Measurements from ENCODE around the gene ITGA2B. TPM values are rescaled to one million over a fixed set of nuclear protein-coding genes. Genes with fewer than 3 reads are reported as not detected.
A peak's percentile ranks its signal among the peaks of the same experiment; 100 is the strongest.

ITGA2B gene
- total and polyA plus RNA-seq, 2 of the 13 experiments (the other 11 are each of a cell fraction or from before 2014, with no cell fraction given): 0.38 to 1.1 TPM

DNA sequence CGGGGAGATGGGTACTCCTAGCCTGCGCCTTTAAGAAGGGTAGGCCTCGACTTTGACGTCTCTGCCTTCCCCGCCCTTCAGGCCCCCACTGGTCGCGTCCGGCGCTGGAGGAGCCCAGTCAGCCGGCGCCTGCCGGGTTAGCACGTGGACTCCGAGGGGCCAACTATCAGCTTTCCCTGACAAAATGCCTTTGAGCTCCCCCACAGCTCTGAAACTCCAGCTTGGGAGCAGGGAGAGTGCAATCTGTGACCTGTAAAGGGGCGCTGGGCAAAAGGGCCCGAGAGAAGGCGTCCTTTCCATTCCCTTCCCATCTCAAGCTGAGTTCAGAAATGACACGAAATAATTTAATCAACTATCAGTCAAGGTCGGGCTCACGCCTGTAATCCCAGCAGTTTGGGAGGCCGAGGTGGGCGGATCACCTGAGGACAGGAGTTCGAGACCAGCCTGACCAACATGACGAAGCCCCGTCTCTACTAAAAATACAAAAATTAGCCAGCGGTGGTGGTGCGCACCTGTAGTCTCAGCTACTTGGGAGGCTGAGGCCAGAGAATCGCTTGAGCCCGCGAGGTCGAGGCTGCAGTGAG lies 62.5 kb downstream of the ITGA2B start (continued):
- no peak for TF ChIP-seq CBX2 (IDR thresholded peaks at IDR 0.05; ENCODE audit: low read depth, low read length)
- no peak for TF ChIP-seq CBX2 (CRISPR knock-in tag; IDR thresholded peaks at IDR 0.05; ENCODE audit: low read depth)
- TF ChIP-seq PCBP1 (IDR thresholded peaks at IDR 0.05; ENCODE audit: borderline replicate concordance, low read depth, low read length): peak; percentile 89; the same call in 1 of the 2 replicates
- TF ChIP-seq MLX (CRISPR knock-in tag; IDR thresholded peaks at IDR 0.05): peak; percentile 91
- TF ChIP-seq, protein P1, sequence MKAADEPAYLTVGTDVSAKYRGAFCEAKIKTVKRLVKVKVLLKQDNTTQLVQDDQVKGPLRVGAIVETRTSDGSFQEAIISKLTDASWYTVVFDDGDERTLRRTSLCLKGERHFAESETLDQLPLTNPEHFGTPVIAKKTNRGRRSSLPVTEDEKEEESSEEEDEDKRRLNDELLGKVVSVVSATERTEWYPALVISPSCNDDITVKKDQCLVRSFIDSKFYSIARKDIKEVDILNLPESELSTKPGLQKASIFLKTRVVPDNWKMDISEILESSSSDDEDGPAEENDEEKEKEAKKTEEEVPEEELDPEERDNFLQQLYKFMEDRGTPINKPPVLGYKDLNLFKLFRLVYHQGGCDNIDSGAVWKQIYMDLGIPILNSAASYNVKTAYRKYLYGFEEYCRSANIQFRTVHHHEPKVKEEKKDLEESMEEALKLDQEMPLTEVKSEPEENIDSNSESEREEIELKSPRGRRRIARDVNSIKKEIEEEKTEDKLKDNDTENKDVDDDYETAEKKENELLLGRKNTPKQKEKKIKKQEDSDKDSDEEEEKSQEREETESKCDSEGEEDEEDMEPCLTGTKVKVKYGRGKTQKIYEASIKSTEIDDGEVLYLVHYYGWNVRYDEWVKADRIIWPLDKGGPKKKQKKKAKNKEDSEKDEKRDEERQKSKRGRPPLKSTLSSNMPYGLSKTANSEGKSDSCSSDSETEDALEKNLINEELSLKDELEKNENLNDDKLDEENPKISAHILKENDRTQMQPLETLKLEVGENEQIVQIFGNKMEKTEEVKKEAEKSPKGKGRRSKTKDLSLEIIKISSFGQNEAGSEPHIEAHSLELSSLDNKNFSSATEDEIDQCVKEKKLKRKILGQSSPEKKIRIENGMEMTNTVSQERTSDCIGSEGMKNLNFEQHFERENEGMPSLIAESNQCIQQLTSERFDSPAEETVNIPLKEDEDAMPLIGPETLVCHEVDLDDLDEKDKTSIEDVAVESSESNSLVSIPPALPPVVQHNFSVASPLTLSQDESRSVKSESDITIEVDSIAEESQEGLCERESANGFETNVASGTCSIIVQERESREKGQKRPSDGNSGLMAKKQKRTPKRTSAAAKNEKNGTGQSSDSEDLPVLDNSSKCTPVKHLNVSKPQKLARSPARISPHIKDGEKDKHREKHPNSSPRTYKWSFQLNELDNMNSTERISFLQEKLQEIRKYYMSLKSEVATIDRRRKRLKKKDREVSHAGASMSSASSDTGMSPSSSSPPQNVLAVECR (CRISPR knock-in tag; IDR thresholded peaks at IDR 0.05; ENCODE audit: borderline replicate concordance): peak; percentile 93
- no peak for TF ChIP-seq NFRKB (IDR thresholded peaks at IDR 0.05)
- 0 out of 2 replicates have a peak, but pooled peaks have one; percentile 65 for TF ChIP-seq ZNF460 (CRISPR knock-in tag; IDR thresholded peaks at IDR 0.05; ENCODE audit: borderline replicate concordance)
- TF ChIP-seq SKIL (CRISPR knock-in tag; IDR thresholded peaks at IDR 0.05; ENCODE audit: borderline replicate concordance): no peak
- TF ChIP-seq, protein P2, sequence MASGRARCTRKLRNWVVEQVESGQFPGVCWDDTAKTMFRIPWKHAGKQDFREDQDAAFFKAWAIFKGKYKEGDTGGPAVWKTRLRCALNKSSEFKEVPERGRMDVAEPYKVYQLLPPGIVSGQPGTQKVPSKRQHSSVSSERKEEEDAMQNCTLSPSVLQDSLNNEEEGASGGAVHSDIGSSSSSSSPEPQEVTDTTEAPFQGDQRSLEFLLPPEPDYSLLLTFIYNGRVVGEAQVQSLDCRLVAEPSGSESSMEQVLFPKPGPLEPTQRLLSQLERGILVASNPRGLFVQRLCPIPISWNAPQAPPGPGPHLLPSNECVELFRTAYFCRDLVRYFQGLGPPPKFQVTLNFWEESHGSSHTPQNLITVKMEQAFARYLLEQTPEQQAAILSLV (CRISPR knock-in tag; IDR thresholded peaks at IDR 0.05; ENCODE audit: borderline replicate concordance): no peak
- no peak for TF ChIP-seq ZNF407 (CRISPR knock-in tag; IDR thresholded peaks at IDR 0.05; ENCODE audit: not compliant biosample characterization)
- TF ChIP-seq ZNF101 (CRISPR knock-in tag; IDR thresholded peaks at IDR 0.05; ENCODE audit: borderline replicate concordance, low read depth): no peak
- TF ChIP-seq NFKB2 (CRISPR knock-in tag; IDR thresholded peaks at IDR 0.05; ENCODE audit: borderline replicate concordance): peak; percentile 80; the same call in 1 of the 2 replicates
